OCI-LY7 (cell line): Measurements from ENCODE around the gene UVRAG.

Source experiments
- EZH2phosphoT487 ChIP-seq: fragments of 200-600 bp; sonication (generic); IDR thresholded peaks from 2 replicates; pipeline ENCODE4 v1.6.1; 2018; ENCODE audit warnings: low read depth, borderline replicate concordance, mild to moderate bottlenecking, mixed run types, antibody characterized with exemption, low read length, moderate library complexity, mixed read lengths
- TF ChIP-seq, protein P1 (sequence below): fragments of 200-600 bp; sonication (generic); conservative IDR thresholded peaks from 2 replicates; pipeline ENCODE4 v1.5.1; 2014; ENCODE audit warnings: mild to moderate bottlenecking, antibody characterized with exemption, low read length, moderate library complexity, mixed read lengths

DNA sequence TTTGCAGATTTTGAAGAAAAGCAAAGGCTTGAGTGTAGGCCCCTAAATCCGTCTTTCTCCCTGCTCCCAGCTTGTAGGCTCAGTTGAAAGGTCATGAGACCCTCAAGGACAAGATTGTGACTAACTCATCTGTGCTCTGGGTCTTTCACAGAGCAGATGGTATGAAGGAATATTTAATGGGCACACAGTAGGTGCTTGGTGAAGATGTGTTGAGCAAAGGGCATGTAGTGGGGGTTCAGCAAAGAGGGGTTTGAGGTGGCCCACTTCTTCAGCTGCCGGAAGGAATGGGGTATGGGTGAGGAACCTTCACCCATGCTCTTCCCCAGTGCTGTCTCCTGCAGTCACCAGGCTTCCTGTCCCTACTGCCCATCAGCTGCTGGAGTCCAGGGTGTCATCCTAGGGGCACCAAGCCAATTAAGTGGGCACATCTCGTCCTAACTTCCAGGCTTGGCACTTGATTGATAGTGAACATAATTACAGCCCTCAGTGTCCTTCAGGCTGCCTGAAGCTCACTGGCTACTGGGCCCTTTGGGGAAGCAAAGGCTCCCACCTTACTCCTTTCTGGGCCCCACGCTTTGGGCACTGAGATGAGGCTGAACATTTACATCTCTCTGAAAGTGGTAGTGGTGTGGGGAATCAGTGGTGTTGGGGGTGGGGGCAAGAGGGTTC, 31.5 kb upstream of the UVRAG start:
- TF ChIP-seq, protein P1, sequence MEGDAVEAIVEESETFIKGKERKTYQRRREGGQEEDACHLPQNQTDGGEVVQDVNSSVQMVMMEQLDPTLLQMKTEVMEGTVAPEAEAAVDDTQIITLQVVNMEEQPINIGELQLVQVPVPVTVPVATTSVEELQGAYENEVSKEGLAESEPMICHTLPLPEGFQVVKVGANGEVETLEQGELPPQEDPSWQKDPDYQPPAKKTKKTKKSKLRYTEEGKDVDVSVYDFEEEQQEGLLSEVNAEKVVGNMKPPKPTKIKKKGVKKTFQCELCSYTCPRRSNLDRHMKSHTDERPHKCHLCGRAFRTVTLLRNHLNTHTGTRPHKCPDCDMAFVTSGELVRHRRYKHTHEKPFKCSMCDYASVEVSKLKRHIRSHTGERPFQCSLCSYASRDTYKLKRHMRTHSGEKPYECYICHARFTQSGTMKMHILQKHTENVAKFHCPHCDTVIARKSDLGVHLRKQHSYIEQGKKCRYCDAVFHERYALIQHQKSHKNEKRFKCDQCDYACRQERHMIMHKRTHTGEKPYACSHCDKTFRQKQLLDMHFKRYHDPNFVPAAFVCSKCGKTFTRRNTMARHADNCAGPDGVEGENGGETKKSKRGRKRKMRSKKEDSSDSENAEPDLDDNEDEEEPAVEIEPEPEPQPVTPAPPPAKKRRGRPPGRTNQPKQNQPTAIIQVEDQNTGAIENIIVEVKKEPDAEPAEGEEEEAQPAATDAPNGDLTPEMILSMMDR = no peak
- TF ChIP-seq EZH2phosphoT487 = no peak
